IMR-90 (cell line): Measurements from ENCODE around the gene HERC4.

Experiments
- BHLHE40 ChIP-seq: fragments of 150-350 bp; IDR thresholded peaks from 2 replicates; pipeline ENCODE4 v1.6.1; 2016; ENCODE audit warnings: mild to moderate bottlenecking, low read depth, low read length
- CEBPB ChIP-seq: IDR thresholded peaks from 2 replicates; pipeline ENCODE4 v1.6.1; 2012; ENCODE audit warnings: low read depth, low read length, improper control_type of control experiment
- CHD1 ChIP-seq: IDR thresholded peaks from 2 replicates; pipeline ENCODE4 v1.6.1; 2012; ENCODE audit warnings: low read depth, low read length, improper control_type of control experiment
- FOS ChIP-seq: fragments of 150-350 bp; IDR thresholded peaks from 2 replicates; pipeline ENCODE4 v1.6.1; 2016; ENCODE audit warnings: low read depth, low read length
- MAZ ChIP-seq: IDR thresholded peaks from 2 replicates; pipeline ENCODE4 v1.6.1; 2012; ENCODE audit warnings: low read depth, mild to moderate bottlenecking, low read length, improper control_type of control experiment, moderate library complexity, borderline replicate concordance
- MXI1 ChIP-seq: IDR thresholded peaks from 2 replicates; pipeline ENCODE4 v1.6.1; 2012; ENCODE audit warnings: low read depth, mild to moderate bottlenecking, low read length, moderate library complexity, borderline replicate concordance
- NFE2L2 ChIP-seq: fragments of 150-350 bp; IDR thresholded peaks from 2 replicates; pipeline ENCODE4 v1.6.1; 2016; ENCODE audit warnings: low read depth, mild to moderate bottlenecking, low read length
- POLR2A ChIP-seq: IDR thresholded peaks from 2 replicates; pipeline ENCODE4 v1.6.1; 2012; ENCODE audit warnings: mild to moderate bottlenecking, low read depth, low read length
- RAD21 ChIP-seq: IDR thresholded peaks from 2 replicates; pipeline ENCODE4 v1.6.1; 2012; ENCODE audit warnings: low read length, improper control_type of control experiment
- RCOR1 ChIP-seq: IDR thresholded peaks from 2 replicates; pipeline ENCODE4 v1.6.1; 2012; ENCODE audit warnings: mild to moderate bottlenecking, low read length, improper control_type of control experiment; ENCODE audit not compliant: insufficient replicate concordance
- RFX5 ChIP-seq: IDR thresholded peaks from 2 replicates; pipeline ENCODE4 v1.8.0; 2012; ENCODE audit warnings: low read depth, mild to moderate bottlenecking, low read length, moderate library complexity
- SMC3 ChIP-seq: fragments of 150-350 bp; IDR thresholded peaks from 2 replicates; pipeline ENCODE4 v1.6.1; 2016; ENCODE audit warnings: low read depth, mild to moderate bottlenecking, antibody characterized with exemption, low read length, moderate library complexity
- TF ChIP-seq, protein P1 (sequence below): conservative IDR thresholded peaks from 2 replicates; pipeline ENCODE4 v1.5.1; 2012; ENCODE audit warnings: mild to moderate bottlenecking, low read depth, low read length, improper control_type of control experiment
- TF ChIP-seq, protein P2 (sequence below): fragments of 150-350 bp; IDR thresholded peaks from 2 replicates; pipeline ENCODE4 v1.6.1; 2017; ENCODE audit warnings: mild to moderate bottlenecking, antibody characterized with exemption, low read length, low read depth

DNA sequence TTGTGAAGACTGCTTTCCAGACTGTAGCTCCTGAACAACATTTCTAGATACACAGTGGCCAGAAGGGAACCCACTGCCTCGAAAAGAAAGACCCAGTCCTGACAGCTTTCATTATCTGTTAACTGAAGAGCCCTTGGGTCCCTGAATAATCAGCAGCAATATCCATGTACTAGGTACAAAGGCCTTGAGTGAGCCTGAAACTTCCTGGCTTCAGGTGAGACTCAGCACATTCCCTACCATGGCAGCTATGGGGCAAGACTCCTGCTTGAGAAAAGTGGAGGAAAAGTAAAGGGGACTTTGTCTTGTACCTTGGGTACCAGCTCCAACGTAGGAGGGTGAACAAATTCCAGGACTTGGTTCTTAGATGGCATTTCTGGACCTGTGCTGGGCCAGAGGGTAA, 97.8 kb downstream of the HERC4 start:
- TF ChIP-seq, protein P1, sequence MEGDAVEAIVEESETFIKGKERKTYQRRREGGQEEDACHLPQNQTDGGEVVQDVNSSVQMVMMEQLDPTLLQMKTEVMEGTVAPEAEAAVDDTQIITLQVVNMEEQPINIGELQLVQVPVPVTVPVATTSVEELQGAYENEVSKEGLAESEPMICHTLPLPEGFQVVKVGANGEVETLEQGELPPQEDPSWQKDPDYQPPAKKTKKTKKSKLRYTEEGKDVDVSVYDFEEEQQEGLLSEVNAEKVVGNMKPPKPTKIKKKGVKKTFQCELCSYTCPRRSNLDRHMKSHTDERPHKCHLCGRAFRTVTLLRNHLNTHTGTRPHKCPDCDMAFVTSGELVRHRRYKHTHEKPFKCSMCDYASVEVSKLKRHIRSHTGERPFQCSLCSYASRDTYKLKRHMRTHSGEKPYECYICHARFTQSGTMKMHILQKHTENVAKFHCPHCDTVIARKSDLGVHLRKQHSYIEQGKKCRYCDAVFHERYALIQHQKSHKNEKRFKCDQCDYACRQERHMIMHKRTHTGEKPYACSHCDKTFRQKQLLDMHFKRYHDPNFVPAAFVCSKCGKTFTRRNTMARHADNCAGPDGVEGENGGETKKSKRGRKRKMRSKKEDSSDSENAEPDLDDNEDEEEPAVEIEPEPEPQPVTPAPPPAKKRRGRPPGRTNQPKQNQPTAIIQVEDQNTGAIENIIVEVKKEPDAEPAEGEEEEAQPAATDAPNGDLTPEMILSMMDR = no peak
- TF ChIP-seq RAD21 (no peak), MXI1 (no peak), RFX5 (no peak), CEBPB (no peak), POLR2A (no peak), BHLHE40 (no peak), RCOR1 (no peak), FOS (no peak), MAZ (no peak), CHD1 (no peak), NFE2L2 (no peak), SMC3 (no peak)
- TF ChIP-seq, protein P2, sequence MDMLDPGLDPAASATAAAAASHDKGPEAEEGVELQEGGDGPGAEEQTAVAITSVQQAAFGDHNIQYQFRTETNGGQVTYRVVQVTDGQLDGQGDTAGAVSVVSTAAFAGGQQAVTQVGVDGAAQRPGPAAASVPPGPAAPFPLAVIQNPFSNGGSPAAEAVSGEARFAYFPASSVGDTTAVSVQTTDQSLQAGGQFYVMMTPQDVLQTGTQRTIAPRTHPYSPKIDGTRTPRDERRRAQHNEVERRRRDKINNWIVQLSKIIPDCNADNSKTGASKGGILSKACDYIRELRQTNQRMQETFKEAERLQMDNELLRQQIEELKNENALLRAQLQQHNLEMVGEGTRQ = no peak
